ENCODE measurements around the gene ZNF660. TPM values are rescaled to one million over a fixed set of nuclear protein-coding genes. Genes with fewer than 3 reads are reported as not detected.

Gene ZNF660
- total RNA-seq, 1 experiment from 2014 or later: 4.1 TPM

GRCh38 chr3:44648564-44649229 is 63.9 kb downstream of the ZNF660 start, which contains the start of gene ZNF35:
Gene ZNF35 (plus strand): TSS chr3:44648732. CDS start chr3:44651068, 2,336 bp downstream.
- intact Hi-C loops (cut with micrococcal nuclease; ENCODE audit: unreplicated experiment): loop anchor here (1.0 kb wide), 1 partner anchor 23 kb away; the partner anchor contains the start of gene ZNF197
- Histone ChIP-seq H3K9me3 (ENCODE audit: low read depth, low read length, poor library complexity, severe bottlenecking) (peaks cover 3% of the 10 kb centered on the region), H3K4me3 (ENCODE audit: low read depth, low read length, poor library complexity, severe bottlenecking) (peak within 1 kb of the TSS; percentile 77), H3K27me3 (replicated peaks; ENCODE audit: insufficient read depth, low read depth, low read length, poor library complexity) (no peaks in the 10 kb centered on the region), H3K27ac (ENCODE audit: low read depth, low read length, poor library complexity, severe bottlenecking) (peak within 1 kb of the TSS; percentile 81), H3K36me3 (ENCODE audit: insufficient read depth, low read length, poor library complexity, severe bottlenecking) (peaks cover 9% of the 10 kb centered on the region), H3K4me1 (ENCODE audit: insufficient read depth, low read length, poor library complexity, severe bottlenecking) (no peaks in the 10 kb centered on the region)
- peak; percentile 80 for DNase-seq (ENCODE audit: low spot score)
- ChIA-PET POLR2A (ENCODE audit: low non-redundant PET) (no interaction called here), CTCF (no interaction called here)
- TSS peak; percentile 55 for BruUV-seq (replicated peaks)
- TF ChIP-seq EZH2 (IDR thresholded peaks at IDR 0.05; ENCODE audit: borderline replicate concordance, low read depth, low read length, poor library complexity, severe bottlenecking): no peak
- no peak for TF ChIP-seq CTCF (conservative IDR thresholded peaks at IDR 0.05; ENCODE audit: low read depth, low read length)

Other genes with a start within 250 kb of the ZNF660 start
- 19.1 and 21.7 TPM in 2 replicates for gene TCAIM, start 246.2 kb upstream of the ZNF660 start, total RNA-seq (2021)
- gene ZNF445, start 107.3 kb upstream of the ZNF660 start, total RNA-seq (2021): 17.6 and 18.6 TPM in 2 replicates
- gene ZKSCAN7, start 29.8 kb upstream of the ZNF660 start, total RNA-seq (2021): 3.0 and 3.2 TPM in 2 replicates
- 14.0 and 14.3 TPM in 2 replicates for gene ZNF197, start 40.1 kb downstream of the ZNF660 start, total RNA-seq (2021)
- gene ZNF35, start 63.8 kb downstream of the ZNF660 start, total RNA-seq (2021): 11.3 and 13.0 TPM in 2 replicates
- 1.6 and 2.2 TPM in 2 replicates for gene ZNF502, start 127.7 kb downstream of the ZNF660 start, total RNA-seq (2021)
- 2.8 and 4.2 TPM in 2 replicates for gene ZNF501, start 144.7 kb downstream of the ZNF660 start, total RNA-seq (2021)
- 24.3 and 24.6 TPM in 2 replicates for gene KIAA1143, start 176.7 kb downstream of the ZNF660 start, total RNA-seq (2021)
- gene KIF15, start 176.8 kb downstream of the ZNF660 start, total RNA-seq (2021): 21.9 and 25.7 TPM in 2 replicates

Measured in A673 (cell line).